Cardiac muscle cell (in vitro differentiated cells and primary cell): Measurements from ENCODE around the gene GNA15. TPM values are rescaled to one million over a fixed set of nuclear protein-coding genes. Genes with fewer than 3 reads are reported as not detected.

Experiments
- DNase-seq, 2 donors: peaks; one replicate each; pipeline versions ENCODE4 v3.0.0 to v3.0.0-alpha.2; 2010 to 2017; ENCODE audit warnings: low read depth in 1 of 2, low spot score in 1 of 2
- H3K27ac ChIP-seq: fragments of 200-600 bp; sonication (generic); 2 replicates; pipeline ENCODE4 v1.5.1; 2016
- H3K27me3 ChIP-seq: fragments of 200-600 bp; sonication (generic); 2 replicates; pipeline ENCODE4 v1.6.0; 2016; ENCODE audit warnings: control low read depth
- H3K36me3 ChIP-seq: fragments of 200-600 bp; sonication (generic); 2 replicates; pipeline ENCODE4 v1.5.1; 2016; ENCODE audit warnings: control low read depth
- H3K4me1 ChIP-seq: fragments of 200-600 bp; sonication (generic); 2 replicates; pipeline ENCODE4 v1.8.1; 2017; ENCODE audit warnings: low read depth, mild to moderate bottlenecking, mixed run types
- H3K4me3 ChIP-seq: fragments of 200-600 bp; sonication (generic); 2 replicates; pipeline ENCODE4 v1.5.1; 2016; ENCODE audit warnings: mild to moderate bottlenecking
- H3K9me3 ChIP-seq: fragments of 200-600 bp; sonication (generic); 2 replicates; pipeline ENCODE4 v1.5.1; 2017; ENCODE audit warnings: low read depth, mild to moderate bottlenecking, control low read depth
- polyA plus RNA-seq: library from polyadenylated mRNA; unstranded; fragments of >200 nt; fragmentation: Nextera tagmentation; extraction: Ambion mirVana; gene quantifications from 2 replicates; pipeline ENCODE4 v1.2.1, GENCODE V29; 2016
- total RNA-seq: library from RNA; depleted of rRNA; stranded (reverse); fragments of >200 nt; gene quantifications from 2 replicates; pipeline ENCODE4 v1.2.3, GENCODE V29; 2016
- TF ChIP-seq, protein P1 (sequence below): IDR thresholded peaks from 2 replicates; pipeline ENCODE4 v1.5.1; 2012; ENCODE audit warnings: low read depth, mild to moderate bottlenecking, low read length

GNA15 gene
- total and polyA plus RNA-seq, 2 experiments from 2014 or later = 0.12 TPM; not detected in 1

GRCh38 chr19:3186160-3186688 is 50.4 kb downstream of the GNA15 start:
- peak overlapping the region; percentile 38 for H3K27ac ChIP-seq

DNA sequence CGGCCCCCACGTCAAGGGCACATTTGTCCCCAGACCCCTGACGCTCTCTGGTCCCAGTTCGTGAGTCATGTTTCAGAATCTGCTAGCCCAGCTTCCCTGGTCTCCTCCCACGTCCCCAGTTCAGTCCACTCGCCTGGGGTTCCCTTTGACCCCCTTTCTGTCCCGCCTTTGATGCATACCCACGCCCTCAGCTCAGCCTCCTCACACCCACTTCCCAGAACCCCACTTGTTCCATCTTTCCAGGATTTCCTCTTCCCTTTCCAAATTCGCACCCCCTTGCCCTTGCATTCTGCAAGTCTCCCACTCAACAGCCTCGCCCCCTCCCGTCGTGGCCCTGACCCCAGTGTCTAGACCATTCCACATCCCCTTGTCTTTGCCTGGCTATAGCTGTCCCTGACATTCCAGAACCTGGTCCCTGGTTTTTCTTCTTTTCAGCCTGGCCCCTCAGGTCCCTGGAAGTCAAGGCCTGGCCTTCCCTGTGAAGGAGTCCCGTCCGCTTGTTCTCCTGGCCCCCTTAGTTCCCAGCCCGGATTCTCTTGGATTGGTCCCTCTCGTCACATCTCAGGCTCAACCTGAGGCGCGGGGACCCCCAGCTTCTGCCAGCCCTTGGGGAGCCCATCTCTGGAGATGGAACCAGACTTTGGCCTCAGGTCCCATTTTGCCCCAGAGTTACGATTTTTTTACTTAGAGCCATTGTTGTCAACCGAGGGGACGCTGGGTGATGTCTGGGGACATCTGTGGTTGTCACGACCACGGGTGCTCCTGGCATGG is 51.2 kb downstream of the GNA15 start:
- H3K4me1 ChIP-seq = peaks cover 9% of the 10 kb centered on the region
- no peaks in the 10 kb centered on the region for H3K9me3 ChIP-seq
- peak overlapping the region; percentile 92 for H3K4me3 ChIP-seq
- TF ChIP-seq, protein P1, sequence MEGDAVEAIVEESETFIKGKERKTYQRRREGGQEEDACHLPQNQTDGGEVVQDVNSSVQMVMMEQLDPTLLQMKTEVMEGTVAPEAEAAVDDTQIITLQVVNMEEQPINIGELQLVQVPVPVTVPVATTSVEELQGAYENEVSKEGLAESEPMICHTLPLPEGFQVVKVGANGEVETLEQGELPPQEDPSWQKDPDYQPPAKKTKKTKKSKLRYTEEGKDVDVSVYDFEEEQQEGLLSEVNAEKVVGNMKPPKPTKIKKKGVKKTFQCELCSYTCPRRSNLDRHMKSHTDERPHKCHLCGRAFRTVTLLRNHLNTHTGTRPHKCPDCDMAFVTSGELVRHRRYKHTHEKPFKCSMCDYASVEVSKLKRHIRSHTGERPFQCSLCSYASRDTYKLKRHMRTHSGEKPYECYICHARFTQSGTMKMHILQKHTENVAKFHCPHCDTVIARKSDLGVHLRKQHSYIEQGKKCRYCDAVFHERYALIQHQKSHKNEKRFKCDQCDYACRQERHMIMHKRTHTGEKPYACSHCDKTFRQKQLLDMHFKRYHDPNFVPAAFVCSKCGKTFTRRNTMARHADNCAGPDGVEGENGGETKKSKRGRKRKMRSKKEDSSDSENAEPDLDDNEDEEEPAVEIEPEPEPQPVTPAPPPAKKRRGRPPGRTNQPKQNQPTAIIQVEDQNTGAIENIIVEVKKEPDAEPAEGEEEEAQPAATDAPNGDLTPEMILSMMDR = no peak
- DNase-seq = no peak
- no peak overlapping the region for H3K27ac ChIP-seq
- no peaks in the 10 kb centered on the region for H3K36me3 ChIP-seq
- no peaks in the 10 kb centered on the region for H3K27me3 ChIP-seq

More at GRCh38 chr19:3186160-3186688, 50.4 kb downstream of the GNA15 start:
- H3K9me3 ChIP-seq = no peaks in the 10 kb centered on the region
- H3K4me1 ChIP-seq = peaks cover 9% of the 10 kb centered on the region
- DNase-seq = peak; percentile 14 to 24
- H3K4me3 ChIP-seq = peak overlapping the region; percentile 92
- H3K27me3 ChIP-seq = no peaks in the 10 kb centered on the region
- H3K36me3 ChIP-seq = no peaks in the 10 kb centered on the region
- TF ChIP-seq, protein P1 = no peak

- no peak overlapping the region for H3K4me3 ChIP-seq
- H3K9me3 ChIP-seq = no peaks in the 10 kb centered on the region
- no peaks in the 10 kb centered on the region for H3K36me3 ChIP-seq
- H3K27me3 ChIP-seq = no peaks in the 10 kb centered on the region
- H3K27ac ChIP-seq = no peak overlapping the region
- TF ChIP-seq, protein P1 = no peak
- H3K4me1 ChIP-seq = peaks cover 9% of the 10 kb centered on the region
- no peak for DNase-seq
These were observed 52.1 kb downstream of the GNA15 start for GRCh38 chr19:3187662-3188511.

DNA sequence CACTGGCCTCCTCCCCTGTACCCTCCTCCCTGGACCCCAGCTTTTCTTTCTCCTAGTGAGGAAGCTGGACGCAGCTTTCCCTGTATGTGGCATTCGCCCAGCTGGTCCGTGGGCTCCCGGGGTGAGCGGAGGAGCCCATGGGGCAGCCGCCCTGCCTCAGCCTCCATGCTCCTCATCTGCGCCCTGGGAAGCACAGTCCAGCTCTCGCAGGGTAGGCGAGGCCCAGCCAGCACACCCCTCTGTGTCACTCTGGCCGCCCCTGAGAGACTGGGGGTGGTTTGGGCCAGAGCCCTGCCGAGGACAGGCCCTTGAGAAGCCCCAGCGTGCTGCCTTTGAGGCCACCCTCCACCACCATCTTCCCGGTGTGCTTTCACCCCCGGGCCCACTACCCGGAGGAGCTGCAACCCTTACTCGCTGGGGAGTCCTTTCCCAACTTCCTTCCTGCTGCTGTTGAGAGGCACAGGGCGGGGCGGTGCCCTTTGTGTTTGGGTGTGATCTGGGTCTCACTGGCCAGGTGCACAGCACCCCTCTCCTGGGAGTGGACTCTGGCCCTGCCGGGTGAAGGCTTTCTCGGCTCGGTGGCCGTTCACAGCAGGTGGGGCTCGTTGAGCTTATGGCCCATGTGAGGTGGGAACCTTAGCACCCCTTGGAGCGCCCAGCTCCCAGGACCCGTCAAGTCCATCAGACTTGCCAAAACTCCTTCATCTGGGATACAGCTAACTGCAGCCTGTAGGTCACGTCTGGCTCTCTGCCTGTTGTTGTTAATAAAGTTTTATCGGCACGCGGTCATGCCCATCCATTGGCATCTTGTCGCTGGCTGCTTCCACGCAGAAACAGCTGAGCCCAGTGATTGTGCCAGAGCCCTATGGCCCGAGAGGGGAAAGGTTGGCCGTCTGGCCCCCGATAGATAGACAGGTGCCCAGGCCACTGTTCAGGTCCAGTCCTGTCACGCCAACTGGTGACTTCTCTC is 53.1 kb downstream of the GNA15 start:
- Histone ChIP-seq H3K27ac (no peak overlapping the region), H3K27me3 (no peaks in the 10 kb centered on the region), H3K4me1 (peaks cover 9% of the 10 kb centered on the region), H3K4me3 (no peak overlapping the region), H3K9me3 (no peaks in the 10 kb centered on the region), H3K36me3 (no peaks in the 10 kb centered on the region)
- no peak for DNase-seq
- TF ChIP-seq, protein P1 = no peak
